Measurements from ENCODE around the gene NKD1. TPM values are rescaled to one million over a fixed set of nuclear protein-coding genes. Genes with fewer than 3 reads are reported as not detected.
A peak's percentile ranks its signal among the peaks of the same experiment; 100 is the strongest.

The NKD1 gene
- total RNA-seq, 8 experiments from 2014 or later, result 0.13 to 20.0 (median 1.2) TPM

- peaks cover 0 to 19% of the 10 kb centered on the region in 2 donors for H3K4me1 ChIP-seq (replicated peaks in 1 of 2)
- 20 to 100% (median 85%) methylated on average over 1 to 14 of the region's 19 CpGs; no CpG with 5 or more reads in 3 of the 10 experiments for WGBS, 10 experiments
- H3K27ac ChIP-seq, result no peak overlapping the region
- no peak for ATAC-seq (replicated peaks in 6 of 8)
- in situ Hi-C loops (cut with MboI; ENCODE audit: low pct_unique_long_range_greater_than_20kb in 2 of 9, low sequenced_read_pairs in 9 of 9, unreplicated experiment in 9 of 9), result no loop called here
- H3K4me3 ChIP-seq, result no peak overlapping the region
Observed at GRCh38 chr16:50605733-50606430, 57.7 kb downstream of the NKD1 start.

GRCh38 chr16:50606431-50607050 lies 58.3 kb downstream of the NKD1 start:
- peak in 4 of 8 experiments; percentile 17 to 28 (median 19) for ATAC-seq (replicated peaks in 6 of 8)
- in situ Hi-C loops (cut with MboI; ENCODE audit: low pct_unique_long_range_greater_than_20kb in 2 of 9, low sequenced_read_pairs in 9 of 9, unreplicated experiment in 9 of 9), result no loop called here
- Histone ChIP-seq H3K4me1 (replicated peaks in 1 of 2) (peaks cover 0 to 20% of the 10 kb centered on the region in 2 donors), H3K4me3 (no peak overlapping the region), H3K27ac (no peak overlapping the region)
- 14 to 100% (median 69%) methylated on average over 1 to 7 of the region's 17 CpGs; no CpG with 5 or more reads in 2 of the 10 experiments for whole genome bisulfite sequencing, 10 experiments

- 0 to 65% (median 48%) methylated on average over 1 to 3 of the region's 3 CpGs for WGBS, 10 experiments
- Histone ChIP-seq H3K4me3 (no peak overlapping the region), H3K27ac (no peak overlapping the region), H3K4me1 (replicated peaks in 1 of 2) (peaks cover 0 to 20% of the 10 kb centered on the region in 2 donors)
- in situ Hi-C loops (cut with MboI; ENCODE audit: low pct_unique_long_range_greater_than_20kb in 2 of 9, low sequenced_read_pairs in 9 of 9, unreplicated experiment in 9 of 9), result no loop called here
- no peak for ATAC-seq (replicated peaks in 6 of 8)
Observed at GRCh38 chr16:50607051-50607431, 58.8 kb downstream of the NKD1 start.

- ATAC-seq (replicated peaks in 6 of 8), result no peak
- in situ Hi-C loops (cut with MboI; ENCODE audit: low pct_unique_long_range_greater_than_20kb in 2 of 9, low sequenced_read_pairs in 9 of 9, unreplicated experiment in 9 of 9), result no loop called here
- 14 to 100% (median 80%) methylated on average over 1 to 4 of the region's 4 CpGs; no CpG with 5 or more reads in 2 of the 10 experiments for WGBS, 10 experiments
- H3K4me3 ChIP-seq, result no peak overlapping the region
- no peak overlapping the region for H3K27ac ChIP-seq
- H3K4me1 ChIP-seq (replicated peaks in 1 of 2), result peaks cover 0 to 20% of the 10 kb centered on the region in 2 donors
Observed at GRCh38 chr16:50607447-50607846, 59.3 kb downstream of the NKD1 start.

- WGBS, 10 experiments, result 40 to 100% (median 98%) methylated on average over 1 to 5 of the region's 14 CpGs; no CpG with 5 or more reads in 4 of the 10 experiments
- in situ Hi-C loops (cut with MboI; ENCODE audit: low pct_unique_long_range_greater_than_20kb in 2 of 9, low sequenced_read_pairs in 9 of 9, unreplicated experiment in 9 of 9), result no loop called here
- Histone ChIP-seq H3K27ac (no peak overlapping the region), H3K4me1 (replicated peaks in 1 of 2) (peaks cover 0 to 20% of the 10 kb centered on the region in 2 donors), H3K4me3 (no peak overlapping the region)
- ATAC-seq (replicated peaks in 6 of 8), result no peak
Observed at GRCh38 chr16:50607970-50608557, 59.9 kb downstream of the NKD1 start.

- no peak overlapping the region for H3K4me3 ChIP-seq
- H3K27ac ChIP-seq, result peak overlapping the region in 1 of 2 donors; percentile 39
- ATAC-seq (replicated peaks in 6 of 8), result no peak
- peaks cover 0 to 20% of the 10 kb centered on the region in 2 donors for H3K4me1 ChIP-seq (replicated peaks in 1 of 2)
- WGBS, 10 experiments, result 60 to 95% (median 84%) methylated on average over 4 to 7 of the region's 7 CpGs; no CpG with 5 or more reads in 5 of the 10 experiments
- in situ Hi-C loops (cut with MboI; ENCODE audit: low pct_unique_long_range_greater_than_20kb in 2 of 9, low sequenced_read_pairs in 9 of 9, unreplicated experiment in 9 of 9), result no loop called here
Observed at GRCh38 chr16:50609049-50609448, 60.9 kb downstream of the NKD1 start.

- peaks cover 0 to 20% of the 10 kb centered on the region in 2 donors for H3K4me1 ChIP-seq (replicated peaks in 1 of 2)
- H3K4me3 ChIP-seq, result no peak overlapping the region
- H3K27ac ChIP-seq, result peak overlapping the region in 1 of 2 donors; percentile 39
- whole genome bisulfite sequencing, 10 experiments, result 17 to 78% (median 54%) methylated on average over 2 to 4 of the region's 5 CpGs; no CpG with 5 or more reads in 4 of the 10 experiments
- in situ Hi-C loops (cut with MboI; ENCODE audit: low pct_unique_long_range_greater_than_20kb in 2 of 9, low sequenced_read_pairs in 9 of 9, unreplicated experiment in 9 of 9), result no loop called here
- ATAC-seq (replicated peaks in 6 of 8), result peak in 7 of 8 experiments; percentile 20 to 84 (median 56)
Observed at GRCh38 chr16:50609471-50609870, 61.3 kb downstream of the NKD1 start.

GRCh38 chr16:50610331-50611262 lies 62.4 kb downstream of the NKD1 start:
- in situ Hi-C loops (cut with MboI; ENCODE audit: low pct_unique_long_range_greater_than_20kb in 2 of 9, low sequenced_read_pairs in 9 of 9, unreplicated experiment in 9 of 9), result no loop called here
- WGBS, 10 experiments, result 44 to 83% (median 64%) methylated on average over 1 to 10 of the region's 21 CpGs; no CpG with 5 or more reads in 2 of the 10 experiments
- no peak overlapping the region for H3K4me3 ChIP-seq
- no peak overlapping the region for H3K27ac ChIP-seq
- H3K4me1 ChIP-seq (replicated peaks in 1 of 2), result peaks cover 0 to 20% of the 10 kb centered on the region in 2 donors
- ATAC-seq (replicated peaks in 6 of 8), result no peak

GRCh38 chr16:50611332-50611934 lies 63.2 kb downstream of the NKD1 start:
- Histone ChIP-seq H3K27ac (no peak overlapping the region), H3K4me3 (no peak overlapping the region), H3K4me1 (replicated peaks in 1 of 2) (peaks cover 0 to 20% of the 10 kb centered on the region in 2 donors)
- no peak for ATAC-seq (replicated peaks in 6 of 8)
- WGBS, 10 experiments, result 83 to 100% (median 95%) methylated on average over 1 to 6 of the region's 9 CpGs; no CpG with 5 or more reads in 5 of the 10 experiments
- in situ Hi-C loops (cut with MboI; ENCODE audit: low pct_unique_long_range_greater_than_20kb in 2 of 9, low sequenced_read_pairs in 9 of 9, unreplicated experiment in 9 of 9), result no loop called here

- H3K4me3 ChIP-seq, result no peak overlapping the region
- in situ Hi-C loops (cut with MboI; ENCODE audit: low pct_unique_long_range_greater_than_20kb in 2 of 9, low sequenced_read_pairs in 9 of 9, unreplicated experiment in 9 of 9), result no loop called here
- ATAC-seq (replicated peaks in 6 of 8), result no peak
- no peak overlapping the region for H3K27ac ChIP-seq
- 70 to 100% (median 95%) methylated on average over 1 to 8 of the region's 10 CpGs; no CpG with 5 or more reads in 2 of the 10 experiments for WGBS, 10 experiments
- H3K4me1 ChIP-seq (replicated peaks in 1 of 2), result peaks cover 0 to 19% of the 10 kb centered on the region in 2 donors
Observed at GRCh38 chr16:50611995-50612848, 64.0 kb downstream of the NKD1 start.

- WGBS, 10 experiments, result 48 to 100% (median 96%) methylated on average over 2 to 3 of the region's 6 CpGs; no CpG with 5 or more reads in 6 of the 10 experiments
- Histone ChIP-seq H3K27ac (no peak overlapping the region), H3K4me1 (replicated peaks in 1 of 2) (peaks cover 0 to 13% of the 10 kb centered on the region in 2 donors), H3K4me3 (no peak overlapping the region)
- no peak for ATAC-seq (replicated peaks in 6 of 8)
- in situ Hi-C loops (cut with MboI; ENCODE audit: low pct_unique_long_range_greater_than_20kb in 2 of 9, low sequenced_read_pairs in 9 of 9, unreplicated experiment in 9 of 9), result no loop called here
Observed at GRCh38 chr16:50612849-50613198, 64.6 kb downstream of the NKD1 start.

Data from motor neuron (in vitro differentiated cells).